Renal cortical epithelial cell (primary cell): ENCODE measurements around the gene TMEM132D. TPM values are rescaled to one million over a fixed set of nuclear protein-coding genes. Genes with fewer than 3 reads are reported as not detected.
"Not testable (repeated sequence)": the region's sequence is repeated elsewhere in the genome, so short reads cannot be mapped to it uniquely, and the experiment has no call there.

ENCODE experiments used
- DNase-seq: peaks from one replicate; pipeline ENCODE4 v3.0.0-alpha.2; 2011; ENCODE audit warnings: low read depth
- total RNA-seq: library from RNA; depleted of rRNA; stranded (reverse); fragments of >200 nt; gene quantifications from 2 replicates; pipeline ENCODE4 v1.2.3, GENCODE V29; 2014

TMEM132D gene
- total RNA-seq, 1 donor from 2014 or later = 0.05 TPM

DNA sequence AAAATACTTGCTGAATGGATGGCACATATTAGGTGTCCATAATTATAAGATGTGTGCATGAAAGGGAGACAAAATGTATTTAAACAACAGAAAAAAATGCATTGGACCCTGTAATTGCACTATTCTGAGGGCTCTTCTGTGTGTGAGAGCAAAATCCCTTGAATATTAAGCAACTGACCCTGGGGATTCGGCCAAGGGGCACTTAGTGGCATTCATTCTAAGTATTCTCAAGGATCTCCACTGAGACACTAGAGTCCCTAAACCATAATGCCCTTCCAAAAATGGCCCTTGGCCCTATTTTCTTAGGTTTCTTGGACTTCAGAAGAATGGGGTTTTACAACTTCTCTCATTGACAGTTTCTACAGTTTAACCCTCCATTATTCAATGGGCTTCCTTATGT is 662.0 kb downstream of the TMEM132D start:
- no peak for DNase-seq

DNA sequence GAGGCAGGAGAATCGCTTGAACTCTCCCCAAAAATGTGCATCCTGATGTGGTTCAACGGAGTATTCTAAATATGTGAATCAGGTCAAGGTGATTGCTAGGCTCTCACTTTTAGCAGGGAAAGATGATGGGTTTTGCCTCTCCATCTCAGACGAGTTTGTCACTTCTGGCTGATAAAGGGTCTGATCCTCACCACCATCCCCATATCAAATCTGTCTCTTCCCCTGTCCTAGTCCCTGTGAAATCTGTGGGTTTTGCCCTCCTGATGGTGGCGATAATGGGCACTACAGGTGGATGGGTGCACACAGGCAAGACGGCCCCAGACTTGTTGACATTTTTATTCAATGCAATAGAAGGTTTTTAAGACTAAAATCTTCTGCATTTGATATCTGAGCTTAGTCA is 665.9 kb downstream of the TMEM132D start:
- DNase-seq = no peak

DNA sequence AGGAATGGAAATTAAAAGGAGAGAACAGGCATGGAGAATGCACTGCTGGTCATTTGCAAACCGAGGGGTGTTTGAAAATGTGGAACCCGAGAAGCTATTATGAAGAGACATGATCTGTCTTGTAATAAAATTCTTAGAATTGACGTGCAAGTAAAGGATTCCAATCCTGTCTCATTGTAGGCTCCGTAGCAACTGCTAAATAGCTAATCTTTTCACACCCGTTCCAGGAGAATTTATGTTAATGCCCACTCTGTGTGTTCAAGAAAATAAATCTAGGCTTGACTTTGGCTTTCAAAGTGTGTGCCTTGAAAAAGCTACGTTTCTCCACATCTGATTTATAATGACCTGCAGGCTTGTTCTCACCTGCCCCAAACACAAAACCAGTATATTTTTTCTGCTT is 669.6 kb downstream of the TMEM132D start:
- no peak for DNase-seq

DNA sequence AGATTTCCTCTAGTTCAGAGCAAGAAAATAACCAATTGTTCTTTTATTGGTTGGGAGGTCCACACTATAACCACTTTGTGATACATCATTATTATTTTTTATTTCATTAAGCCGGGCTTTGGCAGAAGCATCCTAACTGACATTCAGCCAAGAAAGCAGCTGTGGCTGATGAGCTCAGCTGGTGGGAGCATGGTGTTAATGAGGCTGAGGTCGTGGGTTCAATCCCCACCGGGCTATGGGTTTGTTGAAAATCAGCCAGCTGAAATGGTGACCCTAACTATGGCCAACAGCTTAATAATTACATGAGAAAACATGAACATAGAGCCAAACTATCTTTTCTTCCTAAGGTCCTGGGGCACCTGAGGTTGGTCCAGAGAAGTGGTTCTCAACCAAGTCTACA is 672.3 kb downstream of the TMEM132D start:
- no peak for DNase-seq

DNA sequence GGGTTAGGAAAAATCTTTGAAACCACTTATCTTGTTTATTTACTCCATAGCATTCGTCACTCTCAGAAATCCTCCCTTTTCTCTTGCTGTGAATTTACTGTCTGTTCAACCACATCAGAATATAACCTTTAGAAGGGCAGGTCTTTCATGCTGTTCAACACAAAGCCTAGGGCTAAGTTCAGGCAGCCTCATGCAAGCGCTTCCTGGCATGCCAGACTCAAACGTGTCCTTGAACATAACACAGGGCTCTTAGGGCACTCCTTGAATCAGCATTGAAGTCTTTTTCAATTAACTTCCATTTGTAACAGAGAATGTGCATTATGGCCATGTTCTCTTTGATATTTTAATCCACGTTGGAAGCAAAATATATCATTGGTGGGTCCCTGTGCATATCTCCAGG is 672.8 kb downstream of the TMEM132D start:
- DNase-seq = no peak

DNA sequence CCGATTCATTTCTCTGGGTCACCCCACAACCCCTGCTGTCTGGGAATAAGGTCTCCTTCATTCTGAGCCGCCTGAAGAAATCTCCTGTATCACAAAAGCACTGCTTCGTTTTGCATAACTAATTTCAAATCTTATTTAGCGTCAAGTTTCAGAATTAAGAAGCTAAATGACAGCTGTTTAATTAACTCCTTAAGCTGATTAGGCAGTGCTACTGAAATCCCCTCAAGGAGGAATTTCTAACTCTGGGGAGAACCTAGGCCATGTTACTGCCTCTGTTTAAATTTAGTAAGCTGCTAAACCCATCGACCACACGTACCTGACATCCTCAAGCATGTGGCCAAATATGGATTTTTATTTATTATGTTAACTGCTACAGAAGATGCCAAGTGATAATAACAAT is 677.0 kb downstream of the TMEM132D start:
- no peak for DNase-seq

DNA sequence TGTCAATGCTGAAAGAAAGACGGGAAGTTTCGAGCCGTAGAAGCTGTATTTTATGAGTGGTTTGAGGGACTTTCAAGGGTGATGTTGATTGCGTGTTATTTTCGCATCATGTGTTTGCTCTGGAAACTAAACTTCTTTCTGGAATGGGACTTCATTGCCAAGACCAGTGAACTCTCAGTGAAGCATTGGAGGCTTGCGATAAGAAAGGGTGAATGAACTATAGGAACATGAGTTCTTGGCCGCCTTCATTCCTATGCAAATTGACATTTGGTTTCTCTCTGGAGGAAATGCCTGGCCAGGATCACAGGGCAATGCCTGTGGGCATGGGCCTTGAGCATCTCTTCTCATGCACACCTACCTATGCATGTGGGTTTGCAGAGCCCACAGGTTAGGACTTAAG is 677.8 kb downstream of the TMEM132D start:
- no peak for DNase-seq

DNA sequence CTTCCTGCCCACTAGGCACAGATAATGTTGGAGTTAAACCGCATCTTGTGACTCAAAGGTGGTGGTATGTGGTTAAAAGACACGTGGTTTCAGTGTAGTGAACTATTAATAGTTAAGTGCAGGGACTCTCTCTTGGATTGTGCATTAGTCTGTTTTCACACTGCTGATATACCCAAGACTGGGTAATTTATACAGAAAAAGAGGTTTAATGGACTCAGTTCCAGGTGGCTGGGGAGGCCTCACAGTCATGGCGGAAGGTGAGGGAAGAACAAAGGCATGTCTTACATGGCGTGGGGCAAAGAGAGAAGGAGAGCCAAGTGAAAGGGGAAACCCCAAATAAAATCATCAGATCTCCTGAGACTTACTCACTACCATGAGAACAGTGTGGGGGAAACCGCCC is 688.3 kb downstream of the TMEM132D start:
- DNase-seq = no peak

DNA sequence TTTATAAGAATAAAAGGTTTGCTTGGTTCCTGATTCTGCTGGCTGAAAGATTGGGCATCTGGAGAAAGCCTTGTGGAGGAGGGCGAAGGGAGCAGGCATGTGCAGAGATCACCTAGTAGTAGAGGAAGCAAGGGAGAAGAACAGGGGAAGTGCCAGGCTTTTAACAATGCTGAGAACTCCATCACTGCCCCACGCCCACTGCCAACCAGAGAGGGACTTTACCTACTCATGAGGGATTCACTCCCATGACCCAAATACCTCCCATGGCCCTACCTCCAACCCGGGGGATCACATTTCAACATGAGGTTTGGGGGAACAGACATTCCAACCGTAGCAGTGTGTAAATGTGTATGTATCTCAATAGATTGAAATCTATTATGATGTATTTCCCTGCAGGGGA is 690.3 kb downstream of the TMEM132D start:
- DNase-seq = no peak

DNA sequence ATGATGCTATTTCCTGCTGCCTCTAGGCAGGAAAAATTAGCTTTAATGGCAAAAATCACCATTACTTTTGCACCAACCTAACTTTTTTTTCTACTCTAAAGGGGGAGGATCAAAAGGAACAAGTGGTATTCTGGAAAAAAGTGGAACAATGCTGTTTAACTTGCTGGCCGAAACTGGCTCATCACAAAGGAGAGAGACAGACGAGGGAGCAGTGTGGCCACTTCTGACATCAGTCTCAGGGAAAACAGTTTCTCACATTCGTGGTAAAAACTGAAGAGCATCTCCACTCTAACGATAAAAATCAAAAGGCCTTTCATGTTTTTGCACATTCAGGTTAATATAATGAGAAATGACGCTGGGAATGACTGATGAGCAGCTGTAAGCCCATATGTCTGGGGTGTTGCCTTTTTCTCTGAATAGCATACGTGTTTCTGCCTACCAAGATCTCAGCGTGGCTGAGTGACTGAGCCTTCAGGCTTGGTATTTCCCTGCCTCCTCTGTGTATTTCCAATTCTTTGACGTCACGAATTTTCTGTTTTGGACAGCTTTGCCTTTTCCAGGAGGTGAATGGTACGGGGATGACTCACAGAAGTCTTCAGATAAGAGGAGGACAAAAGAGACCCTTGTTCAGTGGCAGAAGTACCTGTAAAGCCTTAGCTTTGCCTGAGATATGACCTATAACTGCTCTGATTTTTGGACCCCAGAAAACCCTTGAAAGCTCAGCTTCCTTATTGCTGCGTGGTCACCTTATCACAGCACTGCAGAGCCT is 691.8 kb downstream of the TMEM132D start:
- DNase-seq = no peak

DNA sequence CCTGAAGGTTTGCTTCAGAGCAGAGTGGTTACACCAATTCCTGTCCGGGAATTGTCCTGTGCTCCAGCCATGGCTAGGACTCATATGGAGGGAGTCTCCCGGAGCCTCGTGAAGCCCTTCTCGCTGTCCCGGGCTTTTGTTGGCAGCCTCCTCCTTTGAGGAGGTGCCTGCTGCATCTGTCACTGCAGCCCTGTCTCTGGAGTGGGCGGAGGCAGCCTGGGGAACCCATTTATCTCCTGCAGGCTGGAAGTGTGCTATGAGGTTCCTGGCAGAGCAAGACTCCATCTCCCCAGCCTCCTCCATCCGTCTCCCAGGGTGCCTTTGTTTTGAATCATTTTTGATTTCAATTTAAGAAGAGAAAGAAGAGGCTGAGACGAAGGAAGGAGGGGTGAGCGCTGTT is 695.3 kb downstream of the TMEM132D start:
- no peak for DNase-seq

DNA sequence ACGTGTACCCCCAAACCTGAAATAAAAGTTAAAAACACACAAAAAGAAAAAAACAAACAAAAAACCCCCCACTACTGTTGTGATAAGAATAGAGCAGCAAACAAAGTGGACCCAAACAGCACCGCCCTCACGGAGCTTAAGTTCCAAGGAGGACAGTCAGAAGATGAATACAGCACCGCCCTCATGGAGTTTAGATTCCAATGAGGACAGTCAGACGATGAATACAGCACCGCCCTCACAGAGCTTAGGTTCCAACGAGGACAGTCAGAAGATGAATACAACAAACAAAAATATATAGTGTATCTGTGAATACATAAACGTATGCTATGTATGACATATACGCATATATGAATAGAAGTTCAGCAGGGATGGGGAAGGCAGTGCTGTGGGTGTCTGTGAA is 696.7 kb downstream of the TMEM132D start:
- DNase-seq = no peak

DNA sequence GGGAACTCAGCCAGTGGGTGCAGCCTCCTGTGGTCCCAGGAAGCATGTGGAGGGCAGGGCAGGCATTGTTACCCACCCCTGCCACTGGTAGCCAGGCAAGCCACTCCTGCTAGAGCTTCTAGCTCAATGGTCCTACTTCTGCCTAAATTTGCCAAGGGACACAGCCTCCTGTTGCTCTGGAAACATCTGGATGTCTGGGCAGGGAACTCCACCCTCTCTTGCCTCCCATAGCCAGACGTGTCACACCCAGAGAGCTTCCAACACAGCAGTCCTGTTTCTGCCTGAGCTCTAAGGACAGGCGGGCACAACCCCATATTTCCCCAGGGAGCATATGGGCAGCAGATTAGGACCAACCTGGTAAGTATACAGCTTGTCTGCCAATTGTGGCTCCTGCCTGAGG is 700.4 kb downstream of the TMEM132D start:
- DNase-seq = no peak

DNA sequence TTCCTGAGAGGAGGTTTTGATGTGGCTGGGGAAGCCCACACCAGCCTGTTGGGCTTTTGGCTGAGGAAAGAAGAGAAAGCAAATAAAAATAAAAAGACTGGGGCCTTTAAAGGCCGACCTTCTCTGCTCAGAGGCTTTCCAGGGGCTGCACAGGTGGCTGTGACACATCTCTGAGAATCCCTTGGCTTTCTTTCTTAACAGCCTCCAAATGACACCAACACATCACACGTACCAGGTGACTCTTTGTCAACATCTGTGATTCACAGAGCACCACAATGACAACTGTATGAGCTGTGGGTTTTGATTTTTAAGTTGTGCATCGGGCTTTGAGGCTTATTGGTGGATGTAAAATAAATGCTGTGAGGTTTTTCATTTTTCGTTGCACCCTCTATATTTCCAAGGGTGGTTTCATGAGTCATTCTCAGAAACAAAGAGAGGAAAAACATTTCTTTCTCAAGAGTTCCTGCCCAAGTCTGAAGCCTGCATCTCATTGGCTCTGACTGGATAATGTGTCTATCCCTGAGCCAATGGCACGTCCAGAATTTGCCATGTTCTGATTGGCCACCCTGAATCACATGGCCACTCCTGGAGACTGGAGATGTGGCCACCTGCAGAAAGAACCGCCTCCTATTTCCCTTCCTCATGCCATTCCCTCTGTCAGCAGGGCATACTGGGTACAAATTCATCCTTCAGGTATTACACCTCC is 701.6 kb downstream of the TMEM132D start:
- no peak for DNase-seq

DNA sequence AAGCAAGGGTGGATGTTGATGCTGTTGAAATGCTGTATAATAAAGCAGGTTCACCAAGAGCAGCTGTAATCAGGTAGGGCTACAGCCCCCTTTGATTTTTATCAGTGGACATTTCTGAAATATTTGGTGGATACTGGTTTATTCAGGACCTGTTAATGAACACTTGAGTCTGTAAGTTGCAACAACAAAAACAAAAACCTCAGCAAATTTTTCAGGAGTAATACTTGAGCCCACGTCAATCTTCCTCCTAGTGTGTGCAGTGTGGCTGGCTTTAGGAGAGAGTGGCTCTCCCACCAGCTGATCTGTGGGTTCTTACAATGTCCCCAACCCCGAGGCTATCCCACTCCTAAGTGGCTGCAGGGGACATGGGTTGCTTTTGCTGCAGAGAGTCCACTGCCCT is 702.8 kb downstream of the TMEM132D start:
- DNase-seq = no peak

DNA sequence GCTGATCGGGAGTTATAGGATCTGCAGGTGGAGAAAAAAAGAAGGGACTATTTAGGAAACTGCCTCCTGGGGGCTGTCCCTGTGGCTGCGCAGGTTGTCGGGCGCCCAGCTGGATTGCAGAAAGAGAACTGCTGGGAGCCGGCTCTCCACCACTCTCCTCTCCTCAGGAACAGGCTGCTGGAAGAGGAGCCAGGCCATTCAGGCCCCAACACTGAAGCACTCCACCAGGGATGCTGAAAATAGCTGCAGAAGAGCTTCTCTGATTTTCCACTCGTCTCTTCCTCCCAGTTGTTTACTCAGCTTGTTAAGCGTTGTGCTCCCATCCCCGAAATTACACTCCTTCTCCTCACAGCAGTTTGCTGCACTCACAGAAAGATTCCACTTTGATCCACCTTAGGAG is 703.2 kb downstream of the TMEM132D start:
- no peak for DNase-seq

DNA sequence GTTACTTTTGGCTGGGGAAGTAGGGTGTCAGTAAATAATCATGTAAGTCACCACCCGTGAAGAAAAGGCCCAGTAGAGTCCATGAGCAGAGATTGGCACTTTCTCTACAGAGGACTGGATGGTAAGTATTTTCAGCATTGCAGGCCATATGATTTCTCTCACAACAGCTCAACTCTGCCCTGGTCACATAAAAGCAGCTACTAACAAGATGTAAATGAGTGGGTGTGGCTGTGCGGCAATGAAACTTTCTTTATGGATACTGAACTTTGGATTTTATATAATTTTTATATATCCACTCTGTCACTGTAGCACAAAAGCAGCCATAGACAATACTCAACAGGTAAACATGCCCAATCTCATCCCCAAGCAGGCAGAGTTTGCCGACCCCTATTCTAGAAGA is 706.9 kb downstream of the TMEM132D start:
- no peak for DNase-seq

DNA sequence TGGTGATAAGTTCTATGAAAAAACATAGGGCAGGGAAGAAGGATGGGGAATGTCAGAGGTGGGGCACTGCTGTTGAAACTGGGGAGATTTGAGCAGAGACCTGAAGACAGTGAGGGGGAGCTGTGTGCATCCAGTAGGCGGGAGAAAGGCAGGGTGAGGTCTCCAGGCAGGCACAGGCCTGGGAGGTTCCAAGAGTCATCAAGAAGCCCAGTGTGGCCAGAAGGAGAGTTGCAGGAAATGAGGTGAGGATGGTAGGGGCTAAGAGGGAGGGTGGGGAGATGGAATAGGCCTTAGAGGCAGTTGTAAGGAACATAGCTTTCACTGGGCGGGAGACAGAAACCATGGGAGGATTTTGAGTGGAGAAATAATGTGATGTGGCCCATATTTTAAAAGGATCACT is 708.7 kb downstream of the TMEM132D start:
- DNase-seq = no peak

DNA sequence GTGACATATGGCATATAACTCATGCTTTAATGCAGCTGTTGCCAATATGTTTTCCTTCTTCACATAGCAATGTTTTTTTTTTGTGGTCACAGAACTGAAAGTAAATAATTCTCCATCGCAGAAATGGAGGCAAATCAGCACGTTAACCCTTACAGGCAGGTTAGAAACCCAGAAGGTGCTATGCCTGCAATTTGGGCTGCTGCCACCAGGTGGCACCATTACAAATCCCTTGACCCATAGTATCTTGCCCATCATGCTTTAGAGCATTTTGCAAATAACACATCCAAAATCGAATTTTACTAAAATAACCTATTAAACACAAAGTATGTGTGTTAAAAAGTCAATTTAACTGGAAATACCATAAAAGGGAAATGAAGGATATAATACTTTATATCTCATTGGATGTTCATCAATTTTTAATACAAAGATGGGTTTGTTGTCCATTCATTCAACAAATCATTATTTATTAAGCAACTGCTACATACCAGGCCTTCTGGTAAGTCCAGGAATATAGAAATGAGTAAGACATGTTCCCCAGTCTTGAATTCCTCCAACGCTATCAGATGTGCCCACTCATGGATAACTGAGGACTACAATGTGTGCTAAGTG is 710.5 kb downstream of the TMEM132D start:
- DNase-seq = no peak

DNA sequence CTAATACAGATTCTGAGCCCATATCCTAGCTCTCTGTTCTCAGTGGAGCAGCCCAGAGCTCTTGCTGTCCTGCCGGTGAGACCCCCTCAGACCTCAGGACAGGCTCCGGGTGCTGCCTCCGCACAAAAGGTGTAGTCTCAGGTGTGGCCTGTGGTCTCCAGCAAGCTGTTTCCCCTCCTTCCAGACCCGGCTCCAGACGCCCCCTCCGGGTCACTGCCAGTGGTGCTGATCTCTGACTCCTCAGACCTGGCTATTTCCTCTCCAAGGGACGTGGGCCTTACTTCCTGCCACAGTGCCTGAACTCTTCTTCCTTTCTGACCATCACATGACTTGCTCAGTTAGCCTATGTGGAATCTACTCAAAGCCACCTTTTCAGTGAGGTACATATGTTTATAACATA is 713.0 kb downstream of the TMEM132D start:
- DNase-seq = no peak

DNA sequence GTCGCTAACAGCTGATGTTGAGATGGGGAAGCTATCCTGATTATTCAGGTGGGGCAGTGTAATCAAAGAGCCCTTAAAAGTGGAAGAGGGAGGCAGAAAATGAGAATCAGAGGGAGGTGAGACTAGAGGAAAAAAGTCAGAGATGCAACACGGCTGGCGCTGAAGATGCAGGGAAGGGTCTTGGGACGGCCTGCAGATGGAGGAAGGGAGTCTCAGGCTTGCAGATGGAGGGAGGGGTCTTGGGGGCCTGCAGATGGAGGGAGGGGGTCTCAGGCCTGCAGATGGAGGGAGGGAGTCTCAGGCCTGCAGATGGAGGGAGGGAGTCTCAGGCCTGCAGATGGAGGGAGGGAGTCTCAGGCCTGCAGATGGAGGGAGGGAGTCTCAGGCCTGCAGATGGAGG is 713.9 kb downstream of the TMEM132D start:
- DNase-seq = not testable (repeated sequence)

DNA sequence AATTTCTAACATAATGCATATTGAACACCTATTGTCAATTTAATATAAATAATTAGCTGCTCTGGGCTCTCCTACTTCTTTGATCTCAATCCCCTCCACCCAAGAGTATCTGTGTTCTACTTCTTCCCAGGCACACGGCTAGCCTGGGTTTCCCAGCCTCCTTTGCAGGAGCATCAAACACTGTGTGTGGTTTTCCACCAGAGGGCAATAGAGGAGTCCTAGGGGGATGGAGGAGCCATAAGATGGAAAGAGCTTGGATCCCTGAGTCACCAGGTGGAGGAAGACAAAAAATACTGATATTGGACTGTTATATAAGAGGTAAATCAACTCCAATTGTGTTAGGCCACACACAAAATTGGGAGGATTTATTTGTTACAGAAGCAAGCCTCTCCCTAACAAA is 716.9 kb downstream of the TMEM132D start:
- no peak for DNase-seq

DNA sequence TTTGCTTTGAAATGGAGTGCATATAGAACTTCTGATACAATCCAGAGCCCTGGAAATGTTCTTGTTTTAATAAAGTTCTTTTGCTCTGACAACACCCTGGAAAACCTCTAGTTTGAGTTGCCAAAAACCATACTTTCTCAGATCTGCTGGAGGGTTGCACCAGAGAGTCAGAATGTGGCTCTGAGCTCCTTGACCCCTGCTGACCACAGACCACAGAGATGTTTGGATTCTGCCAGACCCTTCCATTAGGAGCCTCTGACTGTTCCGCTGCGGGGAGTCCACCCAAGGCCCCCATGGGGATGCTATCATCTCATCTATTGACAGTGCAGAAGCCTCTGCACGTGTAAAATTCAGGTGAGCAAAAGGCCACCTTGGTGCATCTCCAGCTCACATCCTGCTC is 718.0 kb downstream of the TMEM132D start:
- DNase-seq = no peak
